Fibroblast of skin of left biceps (primary cell): ENCODE results near the gene ARF3.

Experiments used
- DNase-seq, 2 experiments: peaks; one replicate each; pipeline ENCODE4 v3.0.0-alpha.2; 2013; ENCODE audit warnings: low read depth in 2 of 2

Gene ARF3

DNA sequence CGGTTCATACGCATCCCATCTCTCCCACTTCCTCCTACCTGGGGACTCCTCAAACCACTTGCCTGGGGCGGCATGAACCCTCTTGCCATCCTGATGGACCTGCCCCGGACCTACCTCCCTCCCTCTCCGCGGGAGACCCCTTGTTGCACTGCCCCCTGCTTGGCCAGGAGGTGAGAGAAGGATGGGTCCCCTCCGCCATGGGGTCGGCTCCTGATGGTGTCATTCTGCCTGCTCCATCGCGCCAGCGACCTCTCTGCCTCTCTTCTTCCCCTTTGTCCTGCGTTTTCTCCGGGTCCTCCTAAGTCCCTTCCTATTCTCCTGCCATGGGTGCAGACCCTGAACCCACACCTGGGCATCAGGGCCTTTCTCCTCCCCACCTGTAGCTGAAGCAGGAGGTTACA lies 24.5 kb upstream of the ARF3 start:
- no peak for DNase-seq

- DNase-seq, result no peak
Observed at GRCh38 chr12:48980953-48981756, 23.9 kb upstream of the ARF3 start.

GRCh38 chr12:48980389-48980952 lies 23.2 kb upstream of the ARF3 start:
- no peak for DNase-seq

DNA sequence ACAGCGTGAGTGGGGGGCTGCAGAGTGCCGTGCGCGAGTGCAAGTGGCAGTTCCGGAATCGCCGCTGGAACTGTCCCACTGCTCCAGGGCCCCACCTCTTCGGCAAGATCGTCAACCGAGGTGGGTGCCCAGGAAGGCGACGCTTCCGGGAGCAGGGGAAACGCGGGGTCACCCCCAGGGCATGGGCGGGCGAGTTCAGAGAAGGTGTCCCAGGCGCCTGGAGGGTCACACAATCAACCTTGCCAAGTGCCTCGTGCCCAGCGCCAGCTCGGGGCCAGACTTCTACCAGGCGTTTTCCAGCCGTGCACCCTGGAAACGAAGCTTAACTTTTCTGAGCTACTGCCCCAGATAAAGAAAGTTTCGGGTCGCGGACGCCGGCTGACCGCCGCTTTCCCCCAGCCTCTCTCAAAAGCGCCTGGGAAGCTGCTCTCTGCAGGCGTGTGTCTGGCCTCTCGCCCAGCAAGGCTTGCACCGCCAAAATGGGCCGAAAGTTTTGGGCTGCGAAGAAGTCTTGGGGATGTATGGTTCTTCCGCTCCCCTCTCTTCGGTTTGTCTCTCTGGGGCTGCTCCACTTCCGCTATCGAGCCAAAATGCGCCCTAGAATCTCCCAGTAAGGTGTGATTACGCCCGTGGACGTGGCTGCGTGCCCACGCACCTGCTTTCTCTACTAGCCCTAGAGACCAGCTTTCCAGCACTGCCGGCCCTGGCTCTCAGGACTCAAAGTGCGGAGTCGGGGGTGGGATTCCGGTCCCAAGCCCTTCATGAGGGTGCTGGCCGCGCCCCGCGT lies 22.5 kb upstream of the ARF3 start:
- no peak for DNase-seq

DNA sequence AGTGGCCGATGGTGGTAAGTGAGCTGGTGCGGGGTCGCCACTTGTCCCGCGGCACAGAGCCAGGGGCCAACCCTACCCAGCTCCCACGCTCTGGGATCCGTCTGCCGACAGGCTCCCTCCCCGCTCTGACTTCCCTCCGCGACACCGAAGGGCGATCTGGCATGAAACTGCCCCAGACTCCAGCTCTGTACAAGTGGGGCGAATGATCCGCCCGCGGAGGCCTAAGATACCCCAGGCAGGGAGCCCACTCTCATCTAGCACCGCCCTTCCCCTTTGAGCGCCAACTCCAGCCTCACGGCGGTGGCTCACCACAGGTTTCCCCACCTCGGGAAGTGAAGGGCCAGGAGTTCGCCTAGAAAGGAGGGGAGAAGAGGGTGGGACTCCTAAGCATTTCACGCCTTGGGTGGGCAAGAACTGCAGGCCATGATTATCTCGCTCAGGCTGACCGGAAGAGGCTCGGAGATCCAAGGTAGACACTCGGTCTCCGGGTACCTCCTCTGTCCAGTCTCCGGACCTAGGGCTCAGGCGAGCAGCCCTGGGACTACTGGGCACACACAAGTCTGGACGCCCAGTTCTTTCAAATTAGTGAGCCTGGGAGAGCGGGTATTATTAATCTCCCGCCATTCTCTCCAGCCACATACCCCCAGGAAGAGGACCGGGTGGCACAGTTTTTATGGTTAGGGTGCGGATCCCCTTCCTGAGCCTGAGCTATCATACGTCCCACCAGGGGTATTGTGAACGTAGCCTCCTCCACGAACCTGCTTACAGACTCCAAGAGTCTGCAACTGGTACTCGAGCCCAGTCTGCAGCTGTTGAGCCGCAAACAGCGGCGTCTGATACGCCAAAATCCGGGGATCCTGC lies 21.7 kb upstream of the ARF3 start:
- DNase-seq, result no peak

GRCh38 chr12:48978291-48978740 lies 21.0 kb upstream of the ARF3 start, which contains the start of gene WNT1:
WNT1 (plus strand) TSS chr12:48978322; CDS start chr12:48978651, 329 bp downstream.
- no peak for DNase-seq

- no peak for DNase-seq
Observed at GRCh38 chr12:48977290-48978281, 20.3 kb upstream of the ARF3 start.

- DNase-seq, result peak; percentile 32 to 33
Observed at GRCh38 chr12:48973941-48974673, 16.8 kb upstream of the ARF3 start.

DNA sequence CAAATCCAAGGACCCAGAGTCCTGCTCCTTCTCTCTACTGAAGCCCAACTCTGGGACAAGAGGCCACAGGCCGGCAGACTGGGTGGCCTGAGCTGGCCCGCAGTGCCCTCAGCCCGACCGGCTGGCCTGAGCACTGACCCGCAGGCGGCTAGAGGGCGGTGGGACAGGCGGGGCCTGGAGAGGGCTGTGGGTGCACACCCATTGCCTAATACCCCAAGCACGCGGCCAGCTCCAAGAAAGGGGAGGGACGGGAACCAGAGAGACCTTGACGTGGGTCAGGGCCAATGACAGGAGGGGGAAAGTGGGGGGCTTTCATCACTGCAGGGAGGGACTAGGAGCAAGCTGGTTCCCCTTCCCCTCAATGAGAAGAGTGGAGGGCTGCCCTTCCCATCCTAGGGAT lies 16.2 kb upstream of the ARF3 start:
- no peak for DNase-seq

- no peak for DNase-seq
Observed at GRCh38 chr12:48972952-48973483, 15.7 kb upstream of the ARF3 start.

DNA sequence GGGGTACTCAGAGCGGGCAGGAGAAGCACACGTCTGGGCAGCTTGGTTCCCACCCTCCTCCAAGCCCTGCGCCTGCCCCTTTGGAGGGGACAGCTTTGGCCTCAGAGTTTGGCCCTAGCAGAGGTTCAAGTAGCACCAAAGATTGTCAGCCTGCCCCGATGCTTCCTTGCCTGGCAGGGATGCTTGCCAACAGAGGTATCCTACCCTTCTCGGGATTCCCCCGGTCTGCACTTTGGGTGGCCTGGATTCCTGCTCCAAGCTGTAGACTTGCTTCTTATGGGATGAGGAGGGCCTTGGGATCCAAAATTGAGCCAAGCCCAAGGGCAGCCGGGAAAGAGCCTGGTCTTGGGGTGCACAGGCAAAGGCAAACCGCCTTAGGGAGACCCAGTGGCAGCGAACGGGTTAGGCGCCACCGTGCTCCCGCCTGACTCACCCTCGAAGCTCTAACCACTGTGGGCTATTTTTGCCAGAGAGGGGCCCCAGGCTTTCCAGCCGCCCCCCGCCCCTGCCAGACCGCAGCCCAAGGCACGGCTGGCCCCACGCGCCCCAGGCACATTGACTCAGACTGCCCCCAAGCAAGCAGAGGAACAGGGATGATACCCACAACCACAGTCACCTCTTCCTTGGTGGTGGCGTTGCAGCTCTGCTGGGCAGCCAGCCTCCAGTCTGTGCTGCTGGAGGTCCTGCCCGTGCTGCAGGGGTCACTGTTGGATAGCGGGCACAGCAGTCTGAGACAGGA lies 15.1 kb upstream of the ARF3 start:
- DNase-seq, result no peak

DNA sequence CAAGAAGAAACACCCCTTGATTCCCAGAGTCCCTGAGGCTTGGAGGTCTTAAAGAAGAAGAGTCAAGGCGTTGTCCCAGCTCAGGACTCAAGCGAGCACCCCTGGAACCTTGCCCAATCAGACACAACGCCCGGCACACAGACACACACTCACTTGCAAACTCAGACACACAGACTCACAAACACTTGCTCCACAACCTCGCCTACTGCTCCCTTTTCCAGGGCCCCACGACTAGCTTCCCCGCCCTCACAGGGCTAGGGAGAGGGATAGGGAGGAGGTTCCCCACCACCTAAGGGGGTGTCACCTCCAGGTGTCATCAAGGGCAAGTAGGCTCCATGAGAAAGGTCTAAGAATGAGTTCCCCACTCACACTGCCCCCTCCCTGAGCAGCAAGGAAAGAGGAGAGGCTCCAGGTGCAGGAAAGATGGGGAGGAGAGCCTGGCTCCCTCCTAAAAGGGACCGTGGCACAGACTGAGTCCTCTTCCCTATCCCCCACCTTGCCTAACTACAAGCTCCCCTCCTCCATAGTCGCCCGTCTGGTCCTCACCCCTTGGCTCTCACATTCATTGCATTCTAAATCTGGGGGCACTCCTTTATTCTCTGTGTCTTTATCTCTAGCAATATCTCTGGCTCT lies 13.5 kb upstream of the ARF3 start:
- DNase-seq, result no peak

DNA sequence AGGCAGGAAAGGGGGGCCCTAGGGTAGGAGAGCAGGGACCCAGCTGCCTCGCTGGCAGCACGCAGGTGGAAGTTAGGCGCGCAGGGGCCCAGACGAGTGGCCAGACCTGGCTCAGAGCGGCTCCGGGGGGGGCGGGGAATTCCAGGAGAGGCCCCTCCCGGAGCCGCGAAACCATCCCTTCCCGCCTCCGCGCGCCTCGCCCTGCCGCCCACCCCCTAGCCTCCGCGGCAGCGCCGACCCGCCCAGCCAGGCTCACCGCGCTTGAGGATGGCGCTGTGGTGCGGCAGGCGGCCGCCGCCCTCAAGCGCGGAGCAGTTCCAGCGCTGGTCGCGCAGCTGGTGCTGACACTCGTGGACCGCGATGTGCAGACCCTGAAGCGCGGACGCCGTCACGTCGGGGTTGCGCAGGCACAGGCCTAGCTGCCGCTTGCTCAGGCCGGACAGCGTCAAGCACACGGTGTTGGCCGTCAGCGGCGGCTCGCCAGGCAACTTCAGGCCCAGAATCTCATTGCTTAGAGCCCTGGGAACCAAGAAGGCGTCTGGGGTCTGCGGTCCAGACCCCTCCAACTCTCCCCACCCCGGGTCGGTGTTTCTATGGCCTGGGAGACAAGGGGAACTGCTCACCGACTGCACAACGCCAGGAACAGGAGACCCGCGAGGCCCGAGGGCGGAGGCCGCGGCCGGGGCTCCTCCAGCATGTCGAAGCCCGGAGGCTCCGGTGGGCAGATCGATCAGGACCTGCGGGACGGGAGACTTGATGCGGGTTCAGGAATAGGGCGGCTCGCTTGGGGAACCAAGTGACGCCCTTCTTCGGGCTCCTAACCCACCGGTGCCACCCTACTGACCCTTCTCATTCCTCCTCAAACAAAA lies 12.8 kb upstream of the ARF3 start:
- no peak for DNase-seq

DNA sequence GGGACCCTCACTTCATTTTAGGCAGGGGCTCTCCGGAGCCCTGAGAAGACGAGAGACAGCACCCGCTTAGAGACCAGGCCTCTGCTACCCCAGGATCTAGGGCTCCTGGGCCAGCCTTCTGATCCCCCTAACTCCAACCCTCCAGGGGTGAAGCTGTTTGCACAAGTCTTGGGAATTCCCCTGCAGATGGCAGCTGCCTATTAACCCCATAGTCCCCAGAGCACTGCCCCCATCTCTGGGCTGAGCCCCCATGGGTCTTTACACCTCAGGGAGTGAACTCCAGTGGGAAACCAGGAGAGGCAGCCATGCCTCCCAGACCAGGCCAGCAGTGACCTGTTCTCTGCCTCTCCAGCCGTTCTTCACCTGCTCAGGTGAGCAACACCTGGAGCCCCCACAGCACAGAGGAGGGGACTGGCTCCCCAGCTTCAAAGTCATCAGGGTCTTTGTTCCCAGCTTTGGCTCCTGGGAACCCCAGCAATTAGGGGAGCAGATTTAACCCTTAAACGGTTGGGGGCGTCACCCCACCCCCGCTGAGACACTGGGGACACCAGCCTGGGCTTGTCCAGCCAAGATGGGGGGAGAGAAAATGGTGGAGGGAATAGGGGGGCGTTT lies 12.0 kb upstream of the ARF3 start:
- DNase-seq, result no peak

DNA sequence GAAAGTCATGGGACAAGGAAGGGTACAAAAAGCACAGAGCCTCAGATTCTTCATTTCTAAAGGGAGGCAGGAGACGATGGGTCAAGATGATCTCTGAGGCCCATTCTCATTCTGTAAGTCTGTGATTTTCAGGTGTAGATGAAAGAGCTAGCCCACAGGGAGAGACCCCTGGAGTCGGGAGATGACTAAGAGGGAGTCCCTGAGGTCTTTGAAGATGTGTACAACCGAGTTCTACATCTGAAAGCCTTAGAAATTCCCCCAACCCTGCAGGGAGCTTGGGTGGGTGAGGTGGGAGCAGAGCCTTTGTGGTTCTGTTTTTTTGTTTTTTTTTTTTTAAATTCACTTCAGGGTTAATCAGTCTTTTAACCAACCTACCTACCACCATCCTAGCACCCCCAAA lies 11.2 kb upstream of the ARF3 start:
- DNase-seq, result no peak

- DNase-seq, result no peak
Observed at GRCh38 chr12:48967991-48968390, 10.7 kb upstream of the ARF3 start.
